OCI-LY3 (cell line): Measurements from ENCODE around the gene SIGLEC6.

Experiments used
- CTCF ChIP-seq: fragments of 200-600, 300-600 bp; sonication (generic); IDR thresholded peaks from 2 replicates; pipeline ENCODE4 v1.5.1; 2014; ENCODE audit warnings: antibody characterized with exemption, low read length, low read depth
- EZH2phosphoT487 ChIP-seq: fragments of 200-600 bp; shearing (Covaris generic); IDR thresholded peaks from 2 replicates; pipeline ENCODE4 v1.6.1; 2018; ENCODE audit warnings: antibody characterized with exemption, mixed run types, low read depth

DNA sequence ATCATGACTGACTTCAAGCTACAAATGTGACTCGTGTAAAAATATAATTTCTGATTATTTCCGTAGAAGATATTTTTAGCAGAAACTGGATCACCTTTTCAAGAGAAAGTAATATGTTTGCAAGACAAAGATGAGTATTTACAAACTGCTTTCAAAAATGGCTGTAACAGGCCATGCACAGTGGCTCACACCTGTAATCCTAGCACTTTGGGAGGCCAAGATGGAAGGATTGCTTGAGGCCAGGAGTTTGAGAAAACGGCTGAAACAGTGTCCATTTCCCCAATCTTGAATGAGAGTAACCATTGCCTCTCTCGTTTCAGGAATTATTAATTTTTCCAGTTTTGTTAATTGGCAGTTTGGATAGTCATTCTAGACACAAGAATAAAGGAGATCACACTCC, 36.1 kb upstream of the SIGLEC6 start:
- no peak for TF ChIP-seq CTCF
- no peak for TF ChIP-seq EZH2phosphoT487
